ENCODE results near the gene TAS2R31.

The TAS2R31 gene

DNA sequence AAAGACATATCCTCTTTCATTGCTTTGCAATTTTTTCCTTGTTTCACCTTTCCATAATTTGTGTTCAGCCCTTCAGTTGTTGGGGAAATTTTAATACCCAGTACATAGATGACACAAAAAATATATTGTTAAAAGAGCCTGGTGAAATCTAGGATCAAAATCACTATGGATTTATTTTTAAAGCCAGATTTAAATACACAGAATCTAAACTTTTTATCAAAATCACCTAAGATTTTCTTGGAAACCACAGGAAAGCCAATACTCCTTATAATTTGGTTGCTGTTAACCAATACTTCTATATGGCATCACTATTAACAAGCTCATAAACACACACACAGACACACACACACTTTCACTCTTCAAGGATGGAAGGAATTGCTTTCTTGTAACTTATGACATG, 33.0 kb downstream of the TAS2R31 start, which contains the start of gene TAS2R20:
Gene TAS2R20 (minus strand): TSS at position 101 of the 400 bp plus-strand sequence. CDS start 429 bp downstream, outside the sequence.
- DNase-seq (ENCODE audit: low read depth), result no peak

DNA sequence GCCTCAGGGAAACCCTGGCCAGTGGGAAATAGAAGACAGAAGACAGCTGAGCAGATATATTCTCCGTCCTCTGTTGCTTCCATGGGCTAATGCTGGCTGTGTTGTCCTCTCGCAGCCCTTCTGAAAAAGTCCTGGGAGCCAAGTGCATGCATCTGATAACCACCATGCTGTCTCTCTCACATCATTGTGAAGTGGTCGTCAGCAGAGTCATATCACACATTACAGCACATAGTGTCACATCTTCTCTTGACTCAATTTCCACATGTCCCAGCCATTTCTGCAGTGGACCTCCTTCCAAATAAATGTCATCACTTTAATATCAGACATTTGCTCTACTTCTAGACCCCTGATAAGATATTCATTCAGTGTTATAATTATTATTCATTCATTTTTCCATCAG, 36.9 kb downstream of the TAS2R31 start:
- no peak for DNase-seq (ENCODE audit: low read depth)

DNA sequence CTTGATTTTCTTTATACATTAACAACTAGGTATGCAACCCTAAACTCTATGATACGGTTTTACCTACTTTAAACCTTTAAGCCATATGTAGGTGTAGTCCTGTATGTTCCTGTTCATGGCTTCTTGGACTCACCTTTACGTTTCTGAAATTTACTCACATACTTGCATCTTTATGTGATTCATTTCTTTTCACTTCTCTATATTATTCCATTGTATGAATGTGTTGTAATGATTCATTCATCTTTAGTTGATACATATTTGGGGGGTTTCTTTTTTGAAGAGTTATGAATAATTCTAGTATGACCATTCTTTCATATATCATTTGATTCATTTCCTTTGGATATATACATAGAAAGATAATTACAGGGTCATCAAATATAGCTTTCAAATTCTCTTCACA, 42.1 kb downstream of the TAS2R31 start:
- no peak for DNase-seq (ENCODE audit: low read depth)

DNA sequence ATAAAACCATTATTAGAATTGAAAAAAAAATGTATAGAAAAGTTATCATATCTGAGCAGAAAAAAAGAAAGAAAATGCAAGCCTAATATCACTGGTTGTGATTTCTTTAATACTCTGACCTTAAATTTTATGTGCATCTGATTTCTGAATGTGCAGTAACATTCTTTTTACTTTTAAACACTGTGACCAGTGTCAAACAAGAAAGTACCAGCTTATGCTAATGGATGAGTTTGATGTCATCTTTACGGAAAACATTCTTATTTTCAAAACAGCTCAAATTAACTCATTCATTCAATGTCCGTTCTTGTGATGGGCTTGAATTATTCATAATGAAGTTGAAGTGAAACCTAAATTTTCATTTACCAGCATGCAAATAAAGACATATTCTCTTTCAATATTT, 44.4 kb downstream of the TAS2R31 start, which contains the start of gene TAS2R50:
Gene TAS2R50 (minus strand): TSS at position 101 of the 400 bp plus-strand sequence. CDS start 52 bp downstream, at position 49.
- no peak for DNase-seq (ENCODE audit: low read depth)

DNA sequence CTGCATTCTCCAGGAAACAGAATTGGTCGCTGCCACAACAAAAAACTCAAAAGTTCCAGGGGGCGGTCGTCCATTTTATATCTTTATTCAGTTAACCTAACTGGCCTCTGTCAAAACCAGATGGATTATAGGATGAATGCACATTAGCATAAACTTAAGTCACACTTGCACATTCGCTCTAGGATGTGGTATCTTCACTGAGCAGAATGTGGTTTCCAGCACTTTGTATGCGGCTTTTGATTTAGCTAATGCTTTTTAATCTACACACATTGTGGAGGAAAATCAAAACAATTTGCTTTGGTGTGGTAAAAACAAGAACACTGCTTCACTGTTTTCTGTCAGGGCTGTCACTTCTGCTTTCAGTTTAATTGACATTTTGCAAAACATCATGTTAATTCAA, 49.0 kb downstream of the TAS2R31 start:
- no peak for DNase-seq (ENCODE audit: low read depth)
